ENCODE results near the gene DNAH6.

Gene DNAH6

DNA sequence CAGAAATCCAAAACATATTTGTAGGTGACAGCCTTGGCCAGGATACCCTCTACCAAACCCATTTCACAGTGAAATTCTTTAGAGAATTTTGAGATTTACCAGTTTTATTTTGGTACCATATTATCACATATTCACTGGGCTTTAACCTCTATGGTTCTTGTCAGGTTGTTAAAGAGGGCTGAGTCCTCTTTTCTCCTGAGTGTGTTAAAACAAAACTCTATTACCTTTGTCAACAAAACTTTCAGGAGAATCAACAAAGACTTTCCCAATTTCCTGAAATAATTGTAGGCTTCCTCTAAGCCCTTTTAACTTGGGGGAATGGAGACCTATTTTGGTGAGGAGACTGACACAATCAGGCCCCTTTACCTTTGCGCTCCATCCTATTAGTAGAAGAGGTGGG is 209.4 kb downstream of the DNAH6 start:
- Histone ChIP-seq H3K9ac (ENCODE audit: low read depth, low read length) (no peak overlapping the region), H3K9me3 (replicated peaks; ENCODE audit: low read length) (no peaks in the 10 kb centered on the region), H3K4me2 (ENCODE audit: low read length) (no peak overlapping the region), H3K4me1 (ENCODE audit: control insufficient read depth, insufficient read depth, low read length) (no peaks in the 10 kb centered on the region), H3K36me3 (ENCODE audit: insufficient read depth, low read length) (no peaks in the 10 kb centered on the region), H3K4me3 (ENCODE audit: low read length) (no peak overlapping the region), H3K27me3 (ENCODE audit: control insufficient read depth, insufficient read depth, low read length) (peaks cover 7% of the 10 kb centered on the region)

DNA sequence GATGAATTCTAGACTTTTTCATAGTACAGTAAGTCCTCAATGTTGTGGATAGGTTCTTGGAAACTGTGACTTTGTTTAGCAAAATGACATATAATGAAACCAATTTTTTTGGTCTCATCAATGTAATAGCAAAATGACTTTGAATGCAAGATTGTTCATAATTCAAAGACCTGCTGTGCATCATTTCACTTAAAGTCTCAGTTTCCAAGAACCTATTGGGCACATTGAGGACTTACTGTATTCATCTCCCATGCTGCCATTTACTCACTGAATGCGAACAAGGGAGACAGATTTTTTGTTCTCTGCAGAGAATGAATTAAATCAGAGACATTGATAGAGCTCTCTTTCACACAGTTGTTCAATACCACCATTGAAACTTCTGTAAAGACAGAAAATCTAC is 211.0 kb downstream of the DNAH6 start:
- H3K36me3 ChIP-seq (ENCODE audit: insufficient read depth, low read length) = no peaks in the 10 kb centered on the region
- no peaks in the 10 kb centered on the region for H3K4me1 ChIP-seq (ENCODE audit: control insufficient read depth, insufficient read depth, low read length)
- no peaks in the 10 kb centered on the region for H3K9me3 ChIP-seq (replicated peaks; ENCODE audit: low read length)
- no peak overlapping the region for H3K4me3 ChIP-seq (ENCODE audit: low read length)
- no peak overlapping the region for H3K9ac ChIP-seq (ENCODE audit: low read depth, low read length)
- H3K27me3 ChIP-seq (ENCODE audit: control insufficient read depth, insufficient read depth, low read length) = peaks cover 7% of the 10 kb centered on the region
- no peak overlapping the region for H3K4me2 ChIP-seq (ENCODE audit: low read length)

DNA sequence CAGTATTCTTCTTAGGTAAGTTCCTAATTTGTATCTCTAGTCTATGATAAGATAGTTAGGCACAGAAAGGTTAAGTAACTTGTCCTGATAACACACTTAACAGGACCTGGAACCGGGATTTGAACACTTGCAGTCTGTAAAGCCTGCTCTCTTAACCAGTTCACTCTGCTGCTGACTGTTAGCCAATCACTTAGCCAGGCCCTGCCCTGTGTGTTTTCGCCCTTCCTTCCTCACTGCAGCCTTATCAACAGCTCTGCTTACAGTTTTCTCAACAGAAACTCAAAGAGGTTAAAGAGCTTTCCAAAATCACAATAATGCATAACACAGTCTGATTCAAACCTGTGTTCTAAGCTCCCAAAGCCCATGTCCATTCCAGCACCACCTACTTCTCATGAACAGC is 212.9 kb downstream of the DNAH6 start:
- no peaks in the 10 kb centered on the region for H3K36me3 ChIP-seq (ENCODE audit: insufficient read depth, low read length)
- H3K27me3 ChIP-seq (ENCODE audit: control insufficient read depth, insufficient read depth, low read length) = peaks cover 7% of the 10 kb centered on the region
- H3K4me3 ChIP-seq (ENCODE audit: low read length) = no peak overlapping the region
- H3K9ac ChIP-seq (ENCODE audit: low read depth, low read length) = no peak overlapping the region
- H3K4me1 ChIP-seq (ENCODE audit: control insufficient read depth, insufficient read depth, low read length) = no peaks in the 10 kb centered on the region
- no peaks in the 10 kb centered on the region for H3K9me3 ChIP-seq (replicated peaks; ENCODE audit: low read length)
- no peak overlapping the region for H3K4me2 ChIP-seq (ENCODE audit: low read length)

DNA sequence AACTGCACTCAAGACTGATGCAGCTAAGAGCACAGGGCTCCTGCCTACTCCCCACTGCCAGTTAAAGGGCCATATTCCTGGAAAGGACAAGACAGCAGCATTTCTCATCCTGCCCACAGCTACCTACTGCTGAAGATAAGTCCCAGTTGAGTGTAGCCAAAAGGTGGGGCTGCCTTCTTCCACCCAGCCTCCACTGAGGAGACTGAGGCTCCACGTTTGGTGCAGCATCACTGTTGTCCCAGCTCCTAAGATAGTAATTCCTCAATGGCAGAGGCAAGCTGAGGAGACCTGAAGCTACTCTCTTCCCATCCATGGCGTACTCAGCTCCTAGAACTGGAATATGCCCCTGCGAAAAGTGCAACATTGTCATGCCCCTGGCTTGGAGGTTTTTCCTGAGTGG is 214.9 kb downstream of the DNAH6 start:
- H3K4me3 ChIP-seq (ENCODE audit: low read length) = no peak overlapping the region
- H3K9me3 ChIP-seq (replicated peaks; ENCODE audit: low read length) = no peaks in the 10 kb centered on the region
- peaks cover 2% of the 10 kb centered on the region for H3K27me3 ChIP-seq (ENCODE audit: control insufficient read depth, insufficient read depth, low read length)
- H3K4me2 ChIP-seq (ENCODE audit: low read length) = no peak overlapping the region
- H3K36me3 ChIP-seq (ENCODE audit: insufficient read depth, low read length) = no peaks in the 10 kb centered on the region
- no peaks in the 10 kb centered on the region for H3K4me1 ChIP-seq (ENCODE audit: control insufficient read depth, insufficient read depth, low read length)
- no peak overlapping the region for H3K9ac ChIP-seq (ENCODE audit: low read depth, low read length)

GRCh38 chr2:84732897-84733778 is 216.8 kb downstream of the DNAH6 start:
- H3K4me3 ChIP-seq (ENCODE audit: low read length) = no peak overlapping the region
- H3K4me1 ChIP-seq (ENCODE audit: control insufficient read depth, insufficient read depth, low read length) = no peaks in the 10 kb centered on the region
- H3K9ac ChIP-seq (ENCODE audit: low read depth, low read length) = no peak overlapping the region
- no peaks in the 10 kb centered on the region for H3K36me3 ChIP-seq (ENCODE audit: insufficient read depth, low read length)
- H3K9me3 ChIP-seq (replicated peaks; ENCODE audit: low read length) = no peaks in the 10 kb centered on the region
- no peak overlapping the region for H3K4me2 ChIP-seq (ENCODE audit: low read length)
- H3K27me3 ChIP-seq (ENCODE audit: control insufficient read depth, insufficient read depth, low read length) = peaks cover 2% of the 10 kb centered on the region

DNA sequence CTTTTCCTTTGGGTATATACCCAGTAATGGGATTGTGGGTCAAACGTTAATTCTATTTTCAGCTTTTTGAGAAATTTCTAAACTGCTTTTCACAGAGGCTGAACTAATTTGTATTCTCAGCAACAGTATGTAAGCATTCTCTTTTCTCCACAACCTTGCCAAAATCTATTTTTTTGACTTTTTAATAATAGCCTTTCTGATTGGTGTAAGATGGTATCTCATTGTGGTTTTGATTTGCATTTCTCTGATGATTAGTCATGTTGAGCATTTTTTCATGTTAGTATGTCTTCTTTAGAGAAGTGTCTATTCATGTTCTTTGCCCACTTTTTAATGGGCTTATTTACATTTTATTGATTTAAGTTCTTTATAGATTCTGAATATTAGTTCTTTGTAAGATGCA is 219.1 kb downstream of the DNAH6 start:
- no peak overlapping the region for H3K4me2 ChIP-seq (ENCODE audit: low read length)
- no peak overlapping the region for H3K9ac ChIP-seq (ENCODE audit: low read depth, low read length)
- no peaks in the 10 kb centered on the region for H3K4me1 ChIP-seq (ENCODE audit: control insufficient read depth, insufficient read depth, low read length)
- H3K9me3 ChIP-seq (replicated peaks; ENCODE audit: low read length) = no peaks in the 10 kb centered on the region
- peaks cover 21% of the 10 kb centered on the region for H3K27me3 ChIP-seq (ENCODE audit: control insufficient read depth, insufficient read depth, low read length)
- H3K4me3 ChIP-seq (ENCODE audit: low read length) = no peak overlapping the region
- no peaks in the 10 kb centered on the region for H3K36me3 ChIP-seq (ENCODE audit: insufficient read depth, low read length)

DNA sequence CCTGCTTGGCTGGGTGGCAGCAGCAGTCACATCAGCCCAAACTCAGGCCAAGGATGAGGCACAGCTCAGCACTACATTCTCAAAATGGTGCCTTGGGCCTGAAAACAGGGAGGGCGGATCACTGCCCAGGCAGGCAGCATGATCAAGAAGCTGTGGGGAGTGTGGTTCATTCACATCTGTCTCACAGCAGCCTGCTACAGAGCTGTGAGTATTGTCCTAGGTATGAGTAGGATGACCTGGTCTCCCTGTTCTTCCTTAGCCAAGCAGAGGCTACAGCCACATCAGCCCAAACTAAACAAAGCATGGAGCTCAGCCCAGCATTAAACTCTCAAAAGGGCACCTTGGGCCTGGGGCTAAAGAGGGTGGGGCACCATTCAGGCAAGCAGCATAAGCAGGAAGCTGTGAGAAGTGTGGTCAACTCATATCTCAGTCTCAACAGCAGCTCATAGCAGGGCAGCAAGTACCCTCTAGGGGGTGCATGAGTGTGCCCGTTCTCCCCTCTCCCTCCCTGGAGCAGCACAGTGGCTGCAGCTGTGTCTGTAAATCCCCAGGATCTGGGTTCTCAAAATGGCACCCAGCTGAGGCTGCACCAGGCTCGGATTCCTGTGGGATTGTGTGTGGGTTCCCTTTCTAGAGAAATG is 225.0 kb downstream of the DNAH6 start:
- H3K4me2 ChIP-seq (ENCODE audit: low read length) = no peak overlapping the region
- no peaks in the 10 kb centered on the region for H3K36me3 ChIP-seq (ENCODE audit: insufficient read depth, low read length)
- no peaks in the 10 kb centered on the region for H3K9me3 ChIP-seq (replicated peaks; ENCODE audit: low read length)
- peaks cover 22% of the 10 kb centered on the region for H3K27me3 ChIP-seq (ENCODE audit: control insufficient read depth, insufficient read depth, low read length)
- H3K9ac ChIP-seq (ENCODE audit: low read depth, low read length) = no peak overlapping the region
- no peak overlapping the region for H3K4me3 ChIP-seq (ENCODE audit: low read length)
- no peaks in the 10 kb centered on the region for H3K4me1 ChIP-seq (ENCODE audit: control insufficient read depth, insufficient read depth, low read length)

DNA sequence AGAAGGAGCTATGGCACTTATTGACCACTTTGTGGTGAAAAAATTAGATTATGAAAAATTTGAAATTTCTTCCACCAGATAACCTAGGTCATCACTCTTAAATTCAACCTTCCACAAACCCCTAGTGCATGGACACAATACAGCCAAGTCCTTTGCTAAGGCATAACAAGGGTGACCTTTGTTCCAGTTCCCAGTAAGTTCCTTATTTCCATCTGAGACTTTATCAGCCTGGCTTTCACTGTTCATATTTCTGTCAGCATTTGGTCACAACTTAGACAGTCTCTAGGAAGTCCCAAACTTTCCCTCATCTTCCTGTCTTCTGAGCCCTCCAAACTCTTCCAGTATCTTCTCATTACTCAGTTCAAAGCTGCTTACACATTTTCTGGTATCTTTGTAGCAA is 232.0 kb downstream of the DNAH6 start:
- no peak overlapping the region for H3K9ac ChIP-seq (ENCODE audit: low read depth, low read length)
- H3K4me1 ChIP-seq (ENCODE audit: control insufficient read depth, insufficient read depth, low read length) = no peaks in the 10 kb centered on the region
- H3K27me3 ChIP-seq (ENCODE audit: control insufficient read depth, insufficient read depth, low read length) = peaks cover 3% of the 10 kb centered on the region
- no peak overlapping the region for H3K4me2 ChIP-seq (ENCODE audit: low read length)
- no peaks in the 10 kb centered on the region for H3K36me3 ChIP-seq (ENCODE audit: insufficient read depth, low read length)
- H3K4me3 ChIP-seq (ENCODE audit: low read length) = no peak overlapping the region
- no peaks in the 10 kb centered on the region for H3K9me3 ChIP-seq (replicated peaks; ENCODE audit: low read length)

- Histone ChIP-seq H3K36me3 (ENCODE audit: insufficient read depth, low read length) (no peaks in the 10 kb centered on the region), H3K9me3 (replicated peaks; ENCODE audit: low read length) (no peaks in the 10 kb centered on the region), H3K4me3 (ENCODE audit: low read length) (no peak overlapping the region), H3K4me1 (ENCODE audit: control insufficient read depth, insufficient read depth, low read length) (no peaks in the 10 kb centered on the region), H3K9ac (ENCODE audit: low read depth, low read length) (no peak overlapping the region), H3K4me2 (ENCODE audit: low read length) (no peak overlapping the region), H3K27me3 (ENCODE audit: control insufficient read depth, insufficient read depth, low read length) (peaks cover 3% of the 10 kb centered on the region)
Observed at GRCh38 chr2:84749442-84749841, 233.1 kb downstream of the DNAH6 start.

DNA sequence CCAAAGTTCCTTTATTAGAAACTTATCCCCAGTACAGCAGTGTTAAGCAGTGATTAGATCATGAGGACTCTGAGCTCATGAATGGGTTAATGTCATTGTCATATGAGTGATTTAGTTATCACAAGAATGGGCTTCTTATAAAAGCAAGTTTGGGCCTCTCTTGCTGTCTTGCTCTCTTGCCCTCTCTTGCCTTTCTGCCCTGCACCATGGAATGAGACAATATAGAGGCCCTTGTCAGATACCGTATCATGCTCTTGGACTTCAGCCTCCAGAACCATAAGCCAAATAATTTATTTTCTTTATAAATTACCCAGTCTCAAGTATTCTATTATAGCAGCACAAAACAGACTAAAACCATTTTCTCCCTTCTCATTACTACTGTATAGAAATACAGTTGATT is 238.8 kb downstream of the DNAH6 start:
- peaks cover 3% of the 10 kb centered on the region for H3K27me3 ChIP-seq (ENCODE audit: control insufficient read depth, insufficient read depth, low read length)
- no peaks in the 10 kb centered on the region for H3K4me1 ChIP-seq (ENCODE audit: control insufficient read depth, insufficient read depth, low read length)
- no peaks in the 10 kb centered on the region for H3K9me3 ChIP-seq (replicated peaks; ENCODE audit: low read length)
- H3K4me3 ChIP-seq (ENCODE audit: low read length) = no peak overlapping the region
- no peak overlapping the region for H3K9ac ChIP-seq (ENCODE audit: low read depth, low read length)
- H3K36me3 ChIP-seq (ENCODE audit: insufficient read depth, low read length) = no peaks in the 10 kb centered on the region
- no peak overlapping the region for H3K4me2 ChIP-seq (ENCODE audit: low read length)

- Histone ChIP-seq H3K36me3 (ENCODE audit: insufficient read depth, low read length) (no peaks in the 10 kb centered on the region), H3K4me2 (ENCODE audit: low read length) (no peak overlapping the region), H3K27me3 (ENCODE audit: control insufficient read depth, insufficient read depth, low read length) (no peaks in the 10 kb centered on the region), H3K9ac (ENCODE audit: low read depth, low read length) (no peak overlapping the region), H3K9me3 (replicated peaks; ENCODE audit: low read length) (no peaks in the 10 kb centered on the region), H3K4me1 (ENCODE audit: control insufficient read depth, insufficient read depth, low read length) (no peaks in the 10 kb centered on the region), H3K4me3 (ENCODE audit: low read length) (no peak overlapping the region)
Observed at GRCh38 chr2:84757648-84758047, 241.3 kb downstream of the DNAH6 start.

DNA sequence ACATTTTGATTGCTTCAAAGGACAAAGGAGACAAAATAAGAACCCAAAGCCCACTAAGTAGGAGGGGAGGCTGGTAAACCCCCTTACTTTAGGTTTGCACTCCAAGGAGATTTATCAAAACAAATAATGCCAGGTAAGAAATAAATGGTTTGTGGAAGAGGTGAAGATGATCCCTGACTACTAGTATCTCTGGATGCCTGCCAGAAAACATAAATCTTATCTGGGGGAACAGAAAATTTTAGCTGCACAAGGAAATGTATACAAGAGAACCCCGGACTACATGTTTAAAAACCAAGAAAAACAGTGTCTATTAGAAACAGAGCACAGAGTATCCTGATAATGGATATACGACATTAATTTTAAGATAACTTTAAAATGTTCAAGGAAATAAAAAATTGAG is 250.5 kb downstream of the DNAH6 start:
- H3K27me3 ChIP-seq (ENCODE audit: control insufficient read depth, insufficient read depth, low read length) = peaks cover 18% of the 10 kb centered on the region
- no peak overlapping the region for H3K4me2 ChIP-seq (ENCODE audit: low read length)
- no peaks in the 10 kb centered on the region for H3K9me3 ChIP-seq (replicated peaks; ENCODE audit: low read length)
- H3K4me3 ChIP-seq (ENCODE audit: low read length) = no peak overlapping the region
- no peaks in the 10 kb centered on the region for H3K36me3 ChIP-seq (ENCODE audit: insufficient read depth, low read length)
- H3K4me1 ChIP-seq (ENCODE audit: control insufficient read depth, insufficient read depth, low read length) = no peaks in the 10 kb centered on the region
- no peak overlapping the region for H3K9ac ChIP-seq (ENCODE audit: low read depth, low read length)
